DOHH2 (cell line): Measurements from ENCODE around the gene TRERF1.

Experiments used
- H3F3A ChIP-seq: fragments of 200-600 bp; sonication (generic), shearing (Covaris generic); 2 replicates; pipeline ENCODE4 v1.6.0; 2016; ENCODE audit warnings: antibody characterized with exemption, mild to moderate bottlenecking; ENCODE audit not compliant: control insufficient read depth, insufficient read depth
- H3K27ac ChIP-seq: fragments of 200-600 bp; sonication (generic); 2 replicates; pipeline ENCODE4 v1.5.1; 2014; ENCODE audit warnings: low read depth, mild to moderate bottlenecking, low read length, moderate library complexity
- H3K27me3 ChIP-seq: fragments of 200-600 bp; sonication (generic); 2 replicates; pipeline ENCODE4 v1.6.1; 2014; ENCODE audit warnings: mild to moderate bottlenecking, low read length, mixed read lengths; ENCODE audit not compliant: control insufficient read depth
- H3K36me3 ChIP-seq: fragments of 200-600 bp; sonication (generic); 2 replicates; pipeline ENCODE4 v1.6.1; 2014; ENCODE audit warnings: mild to moderate bottlenecking, low read length, moderate library complexity, mixed read lengths; ENCODE audit not compliant: control insufficient read depth
- H3K4me1 ChIP-seq: fragments of 200-600 bp; sonication (generic); 2 replicates; pipeline ENCODE4 v1.6.1; 2014; ENCODE audit warnings: mild to moderate bottlenecking, low read length, mixed read lengths; ENCODE audit not compliant: control insufficient read depth
- H3K4me2 ChIP-seq: fragments of 200-600 bp; sonication (generic); 2 replicates; pipeline ENCODE4 v1.6.0; 2014; ENCODE audit warnings: mild to moderate bottlenecking, low read length, moderate library complexity
- H3K4me3 ChIP-seq: fragments of 200-600 bp; sonication (generic); 2 replicates; pipeline ENCODE4 v1.5.1; 2014; ENCODE audit warnings: mild to moderate bottlenecking, low read length, mixed read lengths
- H3K79me2 ChIP-seq: fragments of 200-600 bp; sonication (generic); 2 replicates; pipeline ENCODE4 v1.6.1; 2014; ENCODE audit warnings: mild to moderate bottlenecking, low read length, mixed read lengths; ENCODE audit not compliant: control insufficient read depth
- H3K9me2 ChIP-seq: fragments of 200-600 bp; sonication (generic); replicated peaks from 2 replicates; pipeline ENCODE4 v1.6.1; 2014; ENCODE audit warnings: mild to moderate bottlenecking, low read length, mixed read lengths; ENCODE audit not compliant: control insufficient read depth
- H3K9me3 ChIP-seq: fragments of 200-600 bp; sonication (generic); 2 replicates; pipeline ENCODE4 v1.6.1; 2014; ENCODE audit warnings: antibody characterized with exemption, low read length, mixed read lengths; ENCODE audit not compliant: control insufficient read depth, insufficient read depth
- H4K20me1 ChIP-seq: fragments of 200-600 bp; sonication (generic); 2 replicates; pipeline ENCODE4 v1.6.0; 2014; ENCODE audit warnings: low read depth, mild to moderate bottlenecking, antibody characterized with exemption, low read length, moderate library complexity; ENCODE audit not compliant: control insufficient read depth, insufficient read depth
- EZH2phosphoT487 ChIP-seq: fragments of 200-600 bp; sonication (generic); IDR thresholded peaks from 2 replicates; pipeline ENCODE4 v1.6.1; 2017; ENCODE audit warnings: borderline replicate concordance, mild to moderate bottlenecking, antibody characterized with exemption, low read length, moderate library complexity, mixed read lengths
- TF ChIP-seq, protein P1 (sequence below): fragments of 200-600 bp; sonication (generic); IDR thresholded peaks from one replicate; pipeline ENCODE4 v1.5.1; 2014; ENCODE audit warnings: antibody characterized with exemption, mild to moderate bottlenecking, low read depth, low read length; ENCODE audit not compliant: poor library complexity, severe bottlenecking

The TRERF1 gene

DNA sequence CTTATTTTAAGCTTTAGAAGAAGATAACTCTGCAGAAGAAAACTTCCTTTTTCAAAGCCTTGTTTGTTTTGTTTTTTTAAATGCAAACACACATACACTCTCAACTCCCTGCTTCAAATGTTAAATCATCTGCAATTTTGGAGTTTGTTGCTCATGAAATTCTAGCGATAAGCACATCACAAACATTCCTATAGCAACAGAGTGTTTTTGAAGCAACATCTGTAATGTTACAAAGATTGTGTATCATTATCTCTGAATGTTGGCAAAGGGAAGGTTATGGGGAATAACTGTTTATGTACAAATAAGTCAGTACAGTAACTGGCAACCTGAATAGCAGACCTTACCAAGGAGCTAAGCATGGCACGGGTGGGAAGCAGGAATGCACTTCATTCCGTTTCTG, 149.3 kb downstream of the TRERF1 start:
- peaks cover 15% of the 10 kb centered on the region for H3K36me3 ChIP-seq
- no peak overlapping the region for H3K4me2 ChIP-seq
- H3F3A ChIP-seq = no peaks in the 10 kb centered on the region
- H4K20me1 ChIP-seq = no peaks in the 10 kb centered on the region; the same call in 1 of the 2 replicates
- no peaks in the 10 kb centered on the region for H3K4me1 ChIP-seq
- TF ChIP-seq EZH2phosphoT487 = no peak
- TF ChIP-seq, protein P1, sequence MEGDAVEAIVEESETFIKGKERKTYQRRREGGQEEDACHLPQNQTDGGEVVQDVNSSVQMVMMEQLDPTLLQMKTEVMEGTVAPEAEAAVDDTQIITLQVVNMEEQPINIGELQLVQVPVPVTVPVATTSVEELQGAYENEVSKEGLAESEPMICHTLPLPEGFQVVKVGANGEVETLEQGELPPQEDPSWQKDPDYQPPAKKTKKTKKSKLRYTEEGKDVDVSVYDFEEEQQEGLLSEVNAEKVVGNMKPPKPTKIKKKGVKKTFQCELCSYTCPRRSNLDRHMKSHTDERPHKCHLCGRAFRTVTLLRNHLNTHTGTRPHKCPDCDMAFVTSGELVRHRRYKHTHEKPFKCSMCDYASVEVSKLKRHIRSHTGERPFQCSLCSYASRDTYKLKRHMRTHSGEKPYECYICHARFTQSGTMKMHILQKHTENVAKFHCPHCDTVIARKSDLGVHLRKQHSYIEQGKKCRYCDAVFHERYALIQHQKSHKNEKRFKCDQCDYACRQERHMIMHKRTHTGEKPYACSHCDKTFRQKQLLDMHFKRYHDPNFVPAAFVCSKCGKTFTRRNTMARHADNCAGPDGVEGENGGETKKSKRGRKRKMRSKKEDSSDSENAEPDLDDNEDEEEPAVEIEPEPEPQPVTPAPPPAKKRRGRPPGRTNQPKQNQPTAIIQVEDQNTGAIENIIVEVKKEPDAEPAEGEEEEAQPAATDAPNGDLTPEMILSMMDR = no peak
- H3K9me3 ChIP-seq = no peaks in the 10 kb centered on the region
- no peaks in the 10 kb centered on the region for H3K9me2 ChIP-seq
- H3K27ac ChIP-seq = no peak overlapping the region
- H3K4me3 ChIP-seq = no peak overlapping the region
- H3K79me2 ChIP-seq = peaks cover 9% of the 10 kb centered on the region; the same call in 1 of the 2 replicates
- no peaks in the 10 kb centered on the region for H3K27me3 ChIP-seq

DNA sequence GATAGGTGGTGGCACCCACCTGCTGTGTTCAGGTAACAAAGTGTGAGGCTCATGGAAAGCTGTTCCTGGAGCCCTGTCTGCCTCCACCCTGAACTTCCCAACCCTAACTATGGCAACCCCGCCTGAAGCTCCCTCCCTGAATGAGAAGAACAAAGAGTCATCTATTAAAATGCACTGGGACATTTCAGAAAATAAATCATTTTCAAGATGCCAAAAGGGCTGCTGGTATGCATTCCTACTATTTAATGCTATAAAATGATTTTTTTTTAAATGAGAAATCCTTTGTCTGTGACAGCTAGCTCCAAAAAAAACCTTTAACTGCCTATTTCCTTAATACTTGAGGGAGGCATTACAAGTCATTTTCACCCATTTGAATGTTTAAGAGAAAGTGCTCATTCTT, 149.7 kb downstream of the TRERF1 start:
- Histone ChIP-seq H3K9me2 (no peaks in the 10 kb centered on the region), H4K20me1 (no peaks in the 10 kb centered on the region; the same call in 1 of the 2 replicates), H3K4me1 (no peaks in the 10 kb centered on the region), H3K9me3 (no peaks in the 10 kb centered on the region), H3K27ac (no peak overlapping the region), H3F3A (no peaks in the 10 kb centered on the region), H3K4me2 (no peak overlapping the region), H3K27me3 (no peaks in the 10 kb centered on the region), H3K4me3 (no peak overlapping the region), H3K36me3 (peaks cover 16% of the 10 kb centered on the region), H3K79me2 (peaks cover 7% of the 10 kb centered on the region; the same call in 1 of the 2 replicates)
- no peak for TF ChIP-seq EZH2phosphoT487

DNA sequence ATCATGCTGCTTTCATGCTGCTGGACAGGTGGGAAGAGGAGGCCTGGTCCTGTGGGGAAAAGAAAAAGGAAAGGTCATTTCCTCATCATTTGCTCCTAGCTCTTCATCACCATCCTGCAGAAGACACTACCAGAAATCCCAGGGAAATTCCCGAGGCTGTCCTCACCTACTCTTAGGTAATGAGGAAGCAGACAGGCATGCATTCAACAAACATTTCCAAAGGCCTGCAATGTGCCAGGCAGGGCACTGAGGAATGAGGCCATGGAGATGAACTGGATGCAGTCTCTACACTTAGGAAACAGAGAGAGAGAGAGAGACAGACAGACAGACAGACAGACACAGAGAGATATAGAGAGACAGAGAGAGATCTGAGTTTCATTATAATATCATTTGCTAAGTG, 151.0 kb downstream of the TRERF1 start:
- TF ChIP-seq, protein P1 = no peak
- TF ChIP-seq EZH2phosphoT487 = no peak

DNA sequence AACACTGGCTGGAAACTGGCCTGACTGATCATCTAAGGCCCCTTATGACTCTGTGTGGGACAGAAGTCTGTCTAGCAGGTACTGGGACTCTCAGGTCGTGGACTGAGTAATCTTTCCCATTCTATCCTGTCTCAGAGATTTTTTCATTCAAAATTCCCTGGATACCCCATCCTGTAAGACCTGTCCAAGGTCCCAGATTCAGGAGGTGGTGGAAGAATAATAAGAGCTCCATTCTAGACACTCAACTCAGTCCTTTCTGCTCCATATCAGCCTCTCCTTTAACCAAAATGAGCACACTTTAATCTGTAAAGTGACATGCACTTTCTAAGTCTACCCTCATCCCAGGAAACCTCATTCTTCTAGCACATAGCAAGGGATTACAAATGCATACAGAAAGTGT, 151.5 kb downstream of the TRERF1 start:
- Histone ChIP-seq H3K4me1 (no peaks in the 10 kb centered on the region), H3F3A (no peaks in the 10 kb centered on the region), H3K27me3 (no peaks in the 10 kb centered on the region), H3K9me3 (no peaks in the 10 kb centered on the region), H4K20me1 (no peaks in the 10 kb centered on the region; the same call in 1 of the 2 replicates), H3K36me3 (peaks cover 25% of the 10 kb centered on the region), H3K4me3 (no peak overlapping the region), H3K79me2 (peaks cover 3% of the 10 kb centered on the region; the same call in 1 of the 2 replicates), H3K9me2 (no peaks in the 10 kb centered on the region), H3K4me2 (no peak overlapping the region), H3K27ac (no peak overlapping the region)
- TF ChIP-seq, protein P1 = no peak
- TF ChIP-seq EZH2phosphoT487 = no peak

More for the DNA sequence above, 151.0 kb downstream of the TRERF1 start:
- Histone ChIP-seq H3F3A (no peaks in the 10 kb centered on the region), H3K36me3 (peaks cover 23% of the 10 kb centered on the region), H3K9me2 (no peaks in the 10 kb centered on the region), H3K9me3 (no peaks in the 10 kb centered on the region), H3K4me2 (no peak overlapping the region), H3K79me2 (peaks cover 3% of the 10 kb centered on the region; the same call in 1 of the 2 replicates), H3K4me1 (no peaks in the 10 kb centered on the region), H3K27ac (no peak overlapping the region), H4K20me1 (no peaks in the 10 kb centered on the region; the same call in 1 of the 2 replicates), H3K4me3 (no peak overlapping the region), H3K27me3 (no peaks in the 10 kb centered on the region)
